GM23338 (cell line): ENCODE measurements around the gene PUS1. TPM values are rescaled to one million over a fixed set of nuclear protein-coding genes. Genes with fewer than 3 reads are reported as not detected.

Experiments
- ATAC-seq: fragments of 200-7000 bp; cut with Tn5 transposase; 3 replicates; pipeline ENCODE4 v1.9.1; 2020
- DNase-seq: peaks from one replicate; pipeline ENCODE4 v3.0.0-alpha.2; 2015; ENCODE audit warnings: low spot score
- H2AFZ ChIP-seq: fragments of 200-600 bp; sonication (generic); 2 replicates; pipeline ENCODE4 v1.8.0; 2016; ENCODE audit warnings: antibody characterized with exemption, mild to moderate bottlenecking, moderate library complexity
- H3F3A ChIP-seq: fragments of 200-600 bp; sonication (generic); replicated peaks from 2 replicates; pipeline ENCODE4 v1.8.0; 2017; ENCODE audit warnings: antibody characterized with exemption, mixed run types, low read depth
- H3K27ac ChIP-seq: fragments of 200-600 bp; sonication (generic); 2 replicates; pipeline ENCODE4 v1.6.1; 2016; ENCODE audit warnings: low read depth
- H3K27me3 ChIP-seq: fragments of 200-600 bp; sonication (generic); 2 replicates; pipeline ENCODE4 v1.8.0; 2016; ENCODE audit warnings: mild to moderate bottlenecking, mixed run types, moderate library complexity; ENCODE audit not compliant: insufficient read depth
- H3K36me3 ChIP-seq: fragments of 200-600 bp; sonication (generic); 2 replicates; pipeline ENCODE4 v1.8.0; 2016; ENCODE audit warnings: mild to moderate bottlenecking; ENCODE audit not compliant: insufficient read depth
- H3K4me1 ChIP-seq: fragments of 200-600 bp; sonication (generic); 2 replicates; pipeline ENCODE4 v1.8.0; 2016; ENCODE audit warnings: mild to moderate bottlenecking, moderate library complexity; ENCODE audit not compliant: insufficient read depth
- H3K4me2 ChIP-seq: fragments of 200-600 bp; sonication (generic); 2 replicates; pipeline ENCODE4 v1.7.1; 2017; ENCODE audit warnings: mixed run types
- H3K4me3 ChIP-seq: fragments of 200-600 bp; sonication (generic); 2 replicates; pipeline ENCODE4 v1.6.1; 2016; ENCODE audit warnings: mixed run types
- H3K79me2 ChIP-seq: fragments of 200-600 bp; sonication (generic); replicated peaks from 2 replicates; pipeline ENCODE4 v1.8.0; 2017; ENCODE audit warnings: mild to moderate bottlenecking; ENCODE audit not compliant: insufficient read depth
- H3K9me2 ChIP-seq: fragments of 200-600 bp; sonication (generic); 2 replicates; pipeline ENCODE4 v1.8.0; 2017; ENCODE audit not compliant: insufficient read depth
- H4K20me1 ChIP-seq: fragments of 200-600 bp; sonication (generic); replicated peaks from 2 replicates; pipeline ENCODE4 v1.8.0; 2017; ENCODE audit warnings: mild to moderate bottlenecking; ENCODE audit not compliant: insufficient read depth
- H3K27ac Mint-ChIP-seq: 2 replicates; pipeline ENCODE4 v1.8.0; 2020; ENCODE audit warnings: inconsistent platforms, mild to moderate bottlenecking, moderate library complexity, mixed read lengths
- H3K27me3 Mint-ChIP-seq: 3 replicates; pipeline ENCODE4 v1.8.0; 2022; ENCODE audit warnings: low read depth, mild to moderate bottlenecking, moderate library complexity, mixed read lengths, inconsistent platforms; ENCODE audit not compliant: insufficient read depth, poor library complexity
- H3K36me3 Mint-ChIP-seq: 3 replicates; pipeline ENCODE4 v1.8.0; 2021; ENCODE audit warnings: low read depth, mild to moderate bottlenecking, inconsistent platforms, moderate library complexity, mixed read lengths
- H3K4me1 Mint-ChIP-seq: 3 replicates; pipeline ENCODE4 v1.8.0; 2020; ENCODE audit warnings: mild to moderate bottlenecking, inconsistent platforms, mixed read lengths
- H3K4me3 Mint-ChIP-seq: 3 replicates; pipeline ENCODE4 v1.8.0; 2021; ENCODE audit warnings: moderate library complexity, mild to moderate bottlenecking, inconsistent platforms, mixed read lengths
- H3K9me3 Mint-ChIP-seq: 3 replicates; pipeline ENCODE4 v1.8.0; 2020; ENCODE audit warnings: moderate library complexity, mild to moderate bottlenecking, inconsistent platforms, mixed read lengths
- CREB1 ChIP-seq: fragments of 250-450 bp; sonication (Bioruptor Pico); IDR thresholded peaks from 2 replicates; pipeline ENCODE4 v1.5.0; 2020; ENCODE audit warnings: low read depth, mild to moderate bottlenecking, moderate library complexity
- CTCF ChIP-seq, 2 experiments: fragments of 200-600 bp in 1 of 2; sonication (generic) in 1 of 2; conservative IDR thresholded peaks; 2 replicates each; pipeline versions ENCODE4 v1.5.1 to v1.6.1; 2016 to 2017; ENCODE audit warnings: antibody characterized with exemption in 2 of 2, low read depth in 2 of 2, mild to moderate bottlenecking in 2 of 2, moderate library complexity in 1 of 2
- ETS1 ChIP-seq: IDR thresholded peaks from 2 replicates; pipeline ENCODE4 v1.6.1; 2016; ENCODE audit warnings: antibody characterized with exemption
- EZH2 ChIP-seq: fragments of 200-600 bp; sonication (generic); IDR thresholded peaks from one replicate; pipeline ENCODE4 v1.8.0; 2017; ENCODE audit warnings: antibody characterized with exemption, mild to moderate bottlenecking, low read depth; ENCODE audit not compliant: unreplicated experiment
- EZH2phosphoT487 ChIP-seq: fragments of 200-600 bp; sonication (generic); IDR thresholded peaks from one replicate; pipeline ENCODE4 v1.8.1; 2018; ENCODE audit warnings: antibody characterized with exemption; ENCODE audit not compliant: unreplicated experiment
- JUNB ChIP-seq: IDR thresholded peaks from one replicate; pipeline ENCODE4 v1.6.1; 2016; ENCODE audit warnings: antibody characterized with exemption; ENCODE audit not compliant: unreplicated experiment
- NANOG ChIP-seq: IDR thresholded peaks from 2 replicates; pipeline ENCODE4 v1.6.1; 2016; ENCODE audit warnings: antibody characterized with exemption, borderline replicate concordance
- POLR2AphosphoS5 ChIP-seq: IDR thresholded peaks from 2 replicates; pipeline ENCODE4 v1.6.1; 2016; ENCODE audit warnings: antibody characterized with exemption, low read depth
- REST ChIP-seq: IDR thresholded peaks from one replicate; pipeline ENCODE4 v1.6.1; 2018; ENCODE audit warnings: antibody characterized with exemption; ENCODE audit not compliant: unreplicated experiment
- STAT1 ChIP-seq: IDR thresholded peaks from one replicate; pipeline ENCODE4 v1.6.1; 2016; ENCODE audit warnings: antibody characterized with exemption; ENCODE audit not compliant: unreplicated experiment
- ZNF114 ChIP-seq: fragments of 250-450 bp; sonication (Bioruptor Pico); IDR thresholded peaks from 2 replicates; pipeline ENCODE4 v1.5.0; 2020; ENCODE audit warnings: mild to moderate bottlenecking, moderate library complexity
- ZNF331 ChIP-seq: fragments of 250-450 bp; sonication (Bioruptor Pico); IDR thresholded peaks from 2 replicates; pipeline ENCODE4 v1.5.0; 2020; ENCODE audit warnings: low read depth, mild to moderate bottlenecking, moderate library complexity
- ZNF462 ChIP-seq: fragments of 250-450 bp; sonication (Bioruptor Pico); IDR thresholded peaks from 2 replicates; pipeline ENCODE4 v1.5.0; 2020; ENCODE audit warnings: mild to moderate bottlenecking, moderate library complexity
- polyA plus RNA-seq: library from polyadenylated mRNA; unstranded; fragments of >200 nt; fragmentation: Nextera tagmentation; extraction: Ambion mirVana; gene quantifications from 2 replicates; pipeline ENCODE4 v1.2.1, GENCODE V29; 2016
- total RNA-seq: library from RNA; depleted of rRNA; stranded (reverse); fragments of >200 nt; shearing (Covaris generic); gene quantifications from 2 replicates; pipeline ENCODE4 v1.2.3, GENCODE V29; 2014

The PUS1 gene
- total and polyA plus RNA-seq, 2 experiments from 2014 or later, result 52.4 to 73.0 TPM

GRCh38 chr12:131897875-131898274 is 31.2 kb upstream of the PUS1 start:
- peaks cover 15% of the 10 kb centered on the region for H3K36me3 Mint-ChIP-seq
- H3K27ac Mint-ChIP-seq, result peak overlapping the region; percentile 72
- peaks cover 14% of the 10 kb centered on the region; the same call in 2 of the 3 replicates for H3K4me1 Mint-ChIP-seq
- no peak overlapping the region for H3K4me3 Mint-ChIP-seq
- Histone ChIP-seq H4K20me1 (no peaks in the 10 kb centered on the region), H3K9me2 (no peaks in the 10 kb centered on the region), H2AFZ (no peak overlapping the region), H3K27me3 (no peaks in the 10 kb centered on the region), H3F3A (peaks cover 11% of the 10 kb centered on the region), H3K4me3 (no peak overlapping the region), H3K27ac (no peak overlapping the region), H3K79me2 (peaks cover 42% of the 10 kb centered on the region), H3K4me2 (no peak overlapping the region), H3K36me3 (no peaks in the 10 kb centered on the region; the same call in 1 of the 2 replicates), H3K4me1 (peaks cover 10% of the 10 kb centered on the region; the same call in 1 of the 2 replicates)
- TF ChIP-seq EZH2 (no peak), STAT1 (no peak), CREB1 (no peak), ZNF114 (no peak), JUNB (no peak), NANOG (no peak), CTCF (conservative IDR thresholded peaks at IDR 0.05; ENCODE audit: low read depth in 2 of 2) (no peak), POLR2AphosphoS5 (no peak), ETS1 (no peak), REST (no peak), ZNF331 (CRISPR knock-in tag) (no peak), ZNF462 (no peak), EZH2phosphoT487 (no peak)
- H3K9me3 Mint-ChIP-seq, result no peaks in the 10 kb centered on the region; the same call in 2 of the 3 replicates
- H3K27me3 Mint-ChIP-seq, result peaks cover 8% of the 10 kb centered on the region
- DNase-seq (no peak), ATAC-seq (no peak)
